ENCODE measurements around the gene RBM34.

The RBM34 gene

DNA sequence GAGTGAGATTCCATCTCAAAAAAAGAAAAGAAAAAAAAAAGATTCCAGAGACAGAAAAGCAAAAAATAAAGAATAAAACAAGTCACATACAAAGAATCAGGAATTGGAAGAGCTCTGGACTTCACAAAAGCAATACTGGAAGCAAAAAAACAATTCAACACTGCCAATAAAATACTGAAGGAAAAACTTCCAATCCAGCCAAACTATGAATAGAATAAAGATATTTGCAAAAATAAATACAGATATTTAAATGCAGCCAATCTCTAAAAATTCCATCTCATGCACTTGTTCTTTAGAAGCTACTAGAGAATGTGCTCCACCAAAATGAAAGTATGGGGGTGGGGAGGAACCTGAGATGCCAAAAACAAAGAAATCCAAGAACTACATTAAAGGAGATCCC is 29.4 kb upstream of the RBM34 start:
- no peak overlapping the region for H3K27ac ChIP-seq
- TF ChIP-seq, protein P1, sequence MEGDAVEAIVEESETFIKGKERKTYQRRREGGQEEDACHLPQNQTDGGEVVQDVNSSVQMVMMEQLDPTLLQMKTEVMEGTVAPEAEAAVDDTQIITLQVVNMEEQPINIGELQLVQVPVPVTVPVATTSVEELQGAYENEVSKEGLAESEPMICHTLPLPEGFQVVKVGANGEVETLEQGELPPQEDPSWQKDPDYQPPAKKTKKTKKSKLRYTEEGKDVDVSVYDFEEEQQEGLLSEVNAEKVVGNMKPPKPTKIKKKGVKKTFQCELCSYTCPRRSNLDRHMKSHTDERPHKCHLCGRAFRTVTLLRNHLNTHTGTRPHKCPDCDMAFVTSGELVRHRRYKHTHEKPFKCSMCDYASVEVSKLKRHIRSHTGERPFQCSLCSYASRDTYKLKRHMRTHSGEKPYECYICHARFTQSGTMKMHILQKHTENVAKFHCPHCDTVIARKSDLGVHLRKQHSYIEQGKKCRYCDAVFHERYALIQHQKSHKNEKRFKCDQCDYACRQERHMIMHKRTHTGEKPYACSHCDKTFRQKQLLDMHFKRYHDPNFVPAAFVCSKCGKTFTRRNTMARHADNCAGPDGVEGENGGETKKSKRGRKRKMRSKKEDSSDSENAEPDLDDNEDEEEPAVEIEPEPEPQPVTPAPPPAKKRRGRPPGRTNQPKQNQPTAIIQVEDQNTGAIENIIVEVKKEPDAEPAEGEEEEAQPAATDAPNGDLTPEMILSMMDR (conservative IDR thresholded peaks at IDR 0.05): no peak
- no peak for TF ChIP-seq ZFX (IDR thresholded peaks at IDR 0.05)

DNA sequence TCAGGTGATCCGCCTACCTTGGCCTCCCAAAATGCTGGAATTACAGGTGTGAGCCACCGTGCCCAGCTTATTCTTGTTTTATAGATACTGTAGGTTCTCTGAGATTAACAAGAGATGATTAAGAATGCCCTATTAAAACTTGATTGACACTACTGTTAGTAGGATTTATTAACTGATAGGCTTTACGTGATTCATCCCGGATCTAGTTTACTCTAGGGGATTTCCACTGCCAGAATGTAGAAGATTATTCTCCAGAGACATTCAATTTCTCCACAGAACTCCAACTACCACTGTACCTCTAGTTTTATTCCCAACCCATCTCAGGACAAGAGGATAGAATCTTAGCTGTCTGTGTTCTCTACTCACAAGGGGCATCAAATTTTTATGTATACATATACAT is 26.3 kb upstream of the RBM34 start:
- TF ChIP-seq, protein P1 (conservative IDR thresholded peaks at IDR 0.05): no peak
- H3K27ac ChIP-seq: no peak overlapping the region

DNA sequence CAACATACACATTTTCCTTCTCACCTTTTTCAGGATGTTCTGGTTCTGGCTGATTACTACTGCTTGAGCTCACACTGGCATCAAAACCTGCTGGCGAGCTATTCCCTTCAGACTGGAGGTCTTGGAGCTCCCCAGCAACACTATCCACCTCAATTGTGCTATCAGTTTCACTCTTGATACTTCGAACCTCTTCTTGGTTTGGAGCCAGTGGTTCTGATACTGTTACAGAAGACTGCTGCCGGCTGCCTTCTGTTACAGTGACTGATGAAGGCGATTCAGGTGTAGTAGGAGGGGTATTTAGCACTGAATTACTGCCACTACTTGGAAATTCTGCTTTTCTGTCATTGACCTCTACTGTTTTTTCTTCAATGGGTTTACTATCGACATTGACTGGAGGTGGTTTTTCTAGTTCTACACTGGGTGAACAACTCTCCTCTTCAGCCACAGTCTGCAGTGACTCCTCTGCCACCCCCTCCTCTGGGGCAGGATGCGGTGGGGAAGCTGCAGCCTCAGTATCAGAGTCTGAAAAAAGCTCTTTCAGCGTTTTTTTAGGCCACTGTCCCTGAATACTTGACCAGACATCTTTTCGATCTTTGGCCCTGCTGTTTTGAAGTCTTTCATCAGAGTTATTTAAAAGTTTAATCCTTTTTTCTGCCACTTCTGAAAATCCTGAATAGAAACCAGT is 20.7 kb upstream of the RBM34 start:
- no peak overlapping the region for H3K27ac ChIP-seq
- TF ChIP-seq, protein P1 (conservative IDR thresholded peaks at IDR 0.05): no peak
- TF ChIP-seq ZFX (IDR thresholded peaks at IDR 0.05): no peak

DNA sequence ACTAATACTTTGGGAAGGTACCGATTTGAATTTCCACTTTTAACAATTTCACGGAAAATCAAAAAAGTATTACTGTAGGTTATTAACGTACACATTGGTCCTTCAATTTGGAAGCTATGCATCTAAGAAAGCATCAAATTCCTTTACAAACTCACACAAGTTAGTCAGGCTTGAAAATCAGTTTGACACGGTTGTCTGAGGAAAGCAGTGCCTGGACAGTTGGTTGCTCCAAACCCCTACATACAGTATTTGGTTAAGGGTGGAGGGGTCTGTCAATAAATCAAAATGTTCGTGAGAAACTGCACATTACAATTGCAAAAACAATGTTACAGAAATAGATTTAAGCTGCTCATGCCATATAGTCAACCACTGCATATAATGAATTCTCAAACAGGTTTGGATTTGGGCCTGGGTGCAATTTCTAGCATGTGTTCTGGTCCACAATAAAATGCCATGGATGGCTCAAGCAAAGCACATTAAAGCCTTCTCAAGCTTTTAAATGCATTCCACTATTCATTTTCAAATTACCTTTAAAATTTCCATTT is 19.9 kb upstream of the RBM34 start:
- no peak overlapping the region for H3K27ac ChIP-seq

DNA sequence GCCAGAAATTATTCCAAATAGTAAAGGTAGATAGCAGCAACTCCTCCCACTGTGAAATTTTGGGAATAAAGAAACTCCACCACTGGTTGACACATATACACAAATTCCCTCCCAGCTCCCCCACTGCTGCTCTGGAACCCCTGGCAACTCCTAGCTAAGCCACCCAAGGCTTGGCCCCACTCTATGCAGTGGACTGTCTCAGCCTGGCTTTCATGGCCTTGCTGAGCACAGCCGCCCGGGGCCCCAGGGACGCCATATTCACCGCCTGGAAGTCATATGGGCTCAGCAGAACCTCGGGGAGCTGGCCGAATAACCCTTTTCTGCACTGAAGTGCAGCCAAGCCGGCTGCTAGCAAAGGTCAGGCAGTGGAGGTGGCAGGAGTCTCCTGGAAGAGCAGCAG is 15.4 kb upstream of the RBM34 start:
- H3K27ac ChIP-seq: no peak overlapping the region
- TF ChIP-seq, protein P1 (conservative IDR thresholded peaks at IDR 0.05): no peak
- no peak for TF ChIP-seq ZFX (IDR thresholded peaks at IDR 0.05)

More for the DNA sequence above, 19.9 kb upstream of the RBM34 start:
- TF ChIP-seq, protein P1 (conservative IDR thresholded peaks at IDR 0.05): no peak
- no peak for TF ChIP-seq ZFX (IDR thresholded peaks at IDR 0.05)

DNA sequence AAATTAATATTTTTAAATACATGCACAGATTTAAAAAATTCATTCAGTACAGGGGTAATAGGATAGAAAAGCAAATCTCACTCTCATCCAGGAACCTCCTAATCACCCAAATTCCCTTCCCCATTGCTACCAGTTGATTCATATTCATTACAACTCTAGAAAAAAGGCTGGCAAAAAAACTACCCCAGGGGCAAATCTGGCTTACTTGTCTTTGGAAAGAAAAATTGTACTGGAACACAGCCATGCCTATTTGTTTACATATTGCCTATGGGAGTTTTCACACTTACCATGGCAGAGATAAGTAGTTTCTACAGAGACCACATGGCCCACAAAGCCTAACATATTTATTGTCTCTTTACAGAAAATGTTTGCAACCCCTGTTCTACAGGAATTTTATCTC is 8.9 kb upstream of the RBM34 start:
- H3K27ac ChIP-seq: no peak overlapping the region
- TF ChIP-seq, protein P1 (conservative IDR thresholded peaks at IDR 0.05): no peak
- TF ChIP-seq ZFX (IDR thresholded peaks at IDR 0.05): no peak

DNA sequence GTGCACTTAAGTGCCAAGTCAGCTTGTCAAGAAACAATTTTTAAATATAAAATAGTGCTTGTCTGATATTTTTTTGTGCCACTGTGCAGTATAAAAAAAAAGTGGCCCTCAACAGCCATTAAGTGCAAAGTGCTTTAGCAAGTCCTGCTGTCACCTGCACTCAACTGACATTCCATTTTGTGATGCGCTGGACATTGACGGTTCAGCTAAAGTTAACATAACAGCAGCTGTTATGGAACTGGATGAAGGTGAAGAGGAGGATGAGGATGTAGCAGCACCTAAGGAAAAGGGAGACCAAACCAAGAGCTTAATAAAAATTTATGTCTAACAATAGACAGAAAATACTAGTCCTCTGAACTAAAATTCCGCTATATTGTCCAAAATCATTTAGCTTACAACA is 7.3 kb upstream of the RBM34 start:
- TF ChIP-seq, protein P1 (conservative IDR thresholded peaks at IDR 0.05): no peak
- no peak overlapping the region for H3K27ac ChIP-seq

All from C4-2B (cell line).